ENCODE measurements around the gene TCF23. TPM values are rescaled to one million over a fixed set of nuclear protein-coding genes. Genes with fewer than 3 reads are reported as not detected.
A peak's percentile ranks its signal among the peaks of the same experiment; 100 is the strongest.

Gene TCF23
- total RNA-seq, 2 donors from 2014 or later: not detected

GRCh38 chr2:27150639-27151230 is 1.9 kb downstream of the TCF23 start:
- no peak overlapping the region for H3K4me3 Mint-ChIP-seq
- no peaks in the 10 kb centered on the region for H3K4me1 ChIP-seq (ENCODE audit: control insufficient read depth, insufficient read depth, low read length)
- H3K9me3 ChIP-seq (ENCODE audit: control insufficient read depth, low read length): no peaks in the 10 kb centered on the region
- TF ChIP-seq CTCF (conservative IDR thresholded peaks at IDR 0.05): no peak
- DNase-seq: no peak
- peaks cover 2% of the 10 kb centered on the region for H3K27me3 Mint-ChIP-seq (ENCODE audit: insufficient read depth)
- no peaks in the 10 kb centered on the region for H3K4me1 Mint-ChIP-seq
- 73 to 92% methylated on average over 2 to 7 of the region's 8 CpGs for WGBS, 2 experiments (ENCODE audit: insufficient coverage in 1 of 2, insufficient read length in 1 of 2)
- no peaks in the 10 kb centered on the region for H3K36me3 ChIP-seq (ENCODE audit: control insufficient read depth, insufficient read depth, low read length)
- no peak overlapping the region for H3K27ac ChIP-seq (ENCODE audit: low read depth, low read length)
- no peaks in the 10 kb centered on the region for H3K27me3 ChIP-seq (ENCODE audit: control insufficient read depth, insufficient read depth, low read length, poor library complexity, severe bottlenecking)
- H3K4me3 ChIP-seq (ENCODE audit: low read length): no peak overlapping the region
- H3K36me3 Mint-ChIP-seq (ENCODE audit: low read depth): no peaks in the 10 kb centered on the region
- no peaks in the 10 kb centered on the region for H3K9me3 Mint-ChIP-seq
- H3K27ac Mint-ChIP-seq: no peak overlapping the region
- no peak overlapping the region for H3K9ac ChIP-seq (ENCODE audit: extremely low read depth, low read length, poor library complexity, severe bottlenecking)

GRCh38 chr2:27152102-27152795 is 3.4 kb downstream of the TCF23 start:
- peak; percentile 40 for TF ChIP-seq CTCF (conservative IDR thresholded peaks at IDR 0.05)
- no peaks in the 10 kb centered on the region for H3K27me3 ChIP-seq (ENCODE audit: control insufficient read depth, insufficient read depth, low read length, poor library complexity, severe bottlenecking)
- Mint-ChIP-seq H3K4me3 (no peak overlapping the region), H3K27me3 (ENCODE audit: insufficient read depth) (peaks cover 2% of the 10 kb centered on the region), H3K9me3 (no peaks in the 10 kb centered on the region), H3K27ac (no peak overlapping the region), H3K36me3 (ENCODE audit: low read depth) (no peaks in the 10 kb centered on the region), H3K4me1 (no peaks in the 10 kb centered on the region)
- no peak overlapping the region for H3K9ac ChIP-seq (ENCODE audit: extremely low read depth, low read length, poor library complexity, severe bottlenecking)
- H3K27ac ChIP-seq (ENCODE audit: low read depth, low read length): no peak overlapping the region
- no peaks in the 10 kb centered on the region for H3K4me1 ChIP-seq (ENCODE audit: control insufficient read depth, insufficient read depth, low read length)
- no peaks in the 10 kb centered on the region for H3K36me3 ChIP-seq (ENCODE audit: control insufficient read depth, insufficient read depth, low read length)
- 87 to 90% methylated on average over 6 to 8 of the region's 8 CpGs for WGBS, 2 experiments (ENCODE audit: insufficient coverage in 1 of 2, insufficient read length in 1 of 2)
- H3K9me3 ChIP-seq (ENCODE audit: control insufficient read depth, low read length): no peaks in the 10 kb centered on the region
- DNase-seq: peak; percentile 69
- no peak overlapping the region for H3K4me3 ChIP-seq (ENCODE audit: low read length)

GRCh38 chr2:27152796-27153464 is 4.1 kb downstream of the TCF23 start:
- WGBS, 2 experiments (ENCODE audit: insufficient coverage in 1 of 2, insufficient read length in 1 of 2): 70 to 79% methylated on average over 2 of the region's 2 CpGs
- H3K9me3 Mint-ChIP-seq: no peaks in the 10 kb centered on the region
- peaks cover 2% of the 10 kb centered on the region for H3K27me3 Mint-ChIP-seq (ENCODE audit: insufficient read depth)
- Histone ChIP-seq H3K4me1 (ENCODE audit: control insufficient read depth, insufficient read depth, low read length) (no peaks in the 10 kb centered on the region), H3K9me3 (ENCODE audit: control insufficient read depth, low read length) (no peaks in the 10 kb centered on the region), H3K9ac (ENCODE audit: extremely low read depth, low read length, poor library complexity, severe bottlenecking) (no peak overlapping the region), H3K27me3 (ENCODE audit: control insufficient read depth, insufficient read depth, low read length, poor library complexity, severe bottlenecking) (no peaks in the 10 kb centered on the region), H3K4me3 (ENCODE audit: low read length) (no peak overlapping the region), H3K27ac (ENCODE audit: low read depth, low read length) (no peak overlapping the region), H3K36me3 (ENCODE audit: control insufficient read depth, insufficient read depth, low read length) (no peaks in the 10 kb centered on the region)
- no peak overlapping the region for H3K27ac Mint-ChIP-seq
- H3K4me3 Mint-ChIP-seq: no peak overlapping the region
- no peak for DNase-seq
- no peaks in the 10 kb centered on the region for H3K4me1 Mint-ChIP-seq
- TF ChIP-seq CTCF (conservative IDR thresholded peaks at IDR 0.05): no peak
- H3K36me3 Mint-ChIP-seq (ENCODE audit: low read depth): no peaks in the 10 kb centered on the region

Data from endodermal cell (in vitro differentiated cells).